Stimulated activated naive CD8-positive, alpha-beta T cell treated with anti-CD3 and anti-CD28 coated beads, Interleukin-15, amount 100 ng/mL, for 72 hours (primary cell): ENCODE results near the gene PANK2.
A peak's percentile ranks its signal among the peaks of the same experiment; 100 is the strongest.
"Not testable (repeated sequence)": the region's sequence is repeated elsewhere in the genome, so short reads cannot be mapped to it uniquely, and the experiment has no call there.

Experiments used
- ATAC-seq: fragments of 150-1000 bp; cut with Tn5 transposase; 2 replicates; pipeline ENCODE4 v1.10.0; 2021; ENCODE audit warnings: mild to moderate bottlenecking, moderate library complexity
- DNase-seq, 2 donors: peaks; one replicate each; pipeline ENCODE4 v3.0.0; 2021 to 2022
- H3K27ac Mint-ChIP-seq, 2 donors: one replicate each; pipeline ENCODE4 v1.8.0; 2022; ENCODE audit warnings: mild to moderate bottlenecking in 2 of 2, mixed read lengths in 2 of 2, moderate library complexity in 2 of 2
- H3K27me3 Mint-ChIP-seq: one replicate; pipeline ENCODE4 v1.8.0; 2022; ENCODE audit warnings: mixed read lengths
- H3K4me1 Mint-ChIP-seq: one replicate; pipeline ENCODE4 v1.8.0; 2022; ENCODE audit warnings: mild to moderate bottlenecking, mixed read lengths
- H3K4me3 Mint-ChIP-seq, 2 donors: one replicate each; pipeline ENCODE4 v1.8.0; 2022; ENCODE audit warnings: mild to moderate bottlenecking in 2 of 2, mixed read lengths in 2 of 2, moderate library complexity in 1 of 2
- H3K9me3 Mint-ChIP-seq, 2 donors: one replicate each; pipeline ENCODE4 v1.8.0; 2022; ENCODE audit warnings: mixed read lengths in 2 of 2

PANK2 gene

GRCh38 chr20:3888622-3889488, at the start of gene PANK2:
PANK2 (plus strand) TSS chr20:3889387.
- Mint-ChIP-seq H3K9me3 (no peaks in the 10 kb centered on the region), H3K4me1 (peaks cover 52% of the 10 kb centered on the region), H3K27me3 (no peaks in the 10 kb centered on the region), H3K27ac (peak within 1 kb of the TSS; percentile 98 to 99), H3K4me3 (peak within 1 kb of the TSS; percentile 99)
- DNase-seq, result peak; percentile 95 to 98
- peak; percentile 98 for ATAC-seq

- H3K27me3 Mint-ChIP-seq, H3K4me1 Mint-ChIP-seq, ATAC-seq, DNase-seq, H3K9me3 Mint-ChIP-seq, H3K4me3 Mint-ChIP-seq, H3K27ac Mint-ChIP-seq: not testable (repeated sequence)
Observed at GRCh38 chr20:3840201-3840600, 49.0 kb upstream of the PANK2 start.

- ATAC-seq (no peak), DNase-seq (no peak)
- H3K9me3 Mint-ChIP-seq, result no peaks in the 10 kb centered on the region
- peaks cover 15% of the 10 kb centered on the region for H3K4me1 Mint-ChIP-seq
- H3K27me3 Mint-ChIP-seq, result no peaks in the 10 kb centered on the region
- no peak overlapping the region for H3K4me3 Mint-ChIP-seq
- H3K27ac Mint-ChIP-seq, result no peak overlapping the region
Observed at GRCh38 chr20:3842348-3842930, 46.7 kb upstream of the PANK2 start.

- Mint-ChIP-seq H3K9me3 (no peaks in the 10 kb centered on the region), H3K27ac (no peak overlapping the region), H3K27me3 (no peaks in the 10 kb centered on the region), H3K4me3 (no peak overlapping the region), H3K4me1 (peaks cover 26% of the 10 kb centered on the region)
- no peak for DNase-seq
- no peak for ATAC-seq
Observed at GRCh38 chr20:3843490-3843889, 45.7 kb upstream of the PANK2 start.

- DNase-seq, H3K9me3 Mint-ChIP-seq, ATAC-seq, H3K27ac Mint-ChIP-seq, H3K4me3 Mint-ChIP-seq, H3K27me3 Mint-ChIP-seq: not testable (repeated sequence)
- peaks cover 28% of the 10 kb centered on the region for H3K4me1 Mint-ChIP-seq
Observed at GRCh38 chr20:3843990-3844619, 45.1 kb upstream of the PANK2 start.

- Mint-ChIP-seq H3K4me3 (peak overlapping the region; percentile 94 to 97), H3K27me3 (no peaks in the 10 kb centered on the region), H3K4me1 (peaks cover 24% of the 10 kb centered on the region), H3K27ac (peak overlapping the region; percentile 99 to 100), H3K9me3 (no peaks in the 10 kb centered on the region)
- DNase-seq (no peak), ATAC-seq (no peak)
Observed at GRCh38 chr20:3846378-3846739, 42.8 kb upstream of the PANK2 start.

GRCh38 chr20:3846740-3847428, 42.3 kb upstream of the PANK2 start, which contains the start of gene MAVS:
MAVS (plus strand) TSS chr20:3846834; CDS start chr20:3854625, 7,791 bp downstream.
- H3K4me3 Mint-ChIP-seq, result peak within 1 kb of the TSS; percentile 94 to 97
- DNase-seq, result peak; percentile 83 to 86
- peak within 1 kb of the TSS; percentile 99 to 100 for H3K27ac Mint-ChIP-seq
- H3K27me3 Mint-ChIP-seq, result no peaks in the 10 kb centered on the region
- ATAC-seq, result peak; percentile 97
- H3K4me1 Mint-ChIP-seq, result peaks cover 24% of the 10 kb centered on the region
- H3K9me3 Mint-ChIP-seq, result no peaks in the 10 kb centered on the region

- no peak for ATAC-seq
- peak overlapping the region; percentile 94 to 97 for H3K4me3 Mint-ChIP-seq
- peaks cover 24% of the 10 kb centered on the region for H3K4me1 Mint-ChIP-seq
- peak overlapping the region; percentile 99 to 100 for H3K27ac Mint-ChIP-seq
- H3K9me3 Mint-ChIP-seq, result no peaks in the 10 kb centered on the region
- H3K27me3 Mint-ChIP-seq, result no peaks in the 10 kb centered on the region
- no peak for DNase-seq
Observed at GRCh38 chr20:3847429-3847940, 41.7 kb upstream of the PANK2 start.

- H3K9me3 Mint-ChIP-seq, result no peaks in the 10 kb centered on the region
- peak overlapping the region in 1 of 2 donors; percentile 97 for H3K4me3 Mint-ChIP-seq
- H3K27me3 Mint-ChIP-seq, result no peaks in the 10 kb centered on the region
- DNase-seq (no peak), ATAC-seq (no peak)
- peaks cover 24% of the 10 kb centered on the region for H3K4me1 Mint-ChIP-seq
- peak overlapping the region in 1 of 2 donors; percentile 15 for H3K27ac Mint-ChIP-seq
Observed at GRCh38 chr20:3848565-3848964, 40.6 kb upstream of the PANK2 start.

- Mint-ChIP-seq H3K4me1 (peaks cover 6% of the 10 kb centered on the region), H3K4me3 (no peak overlapping the region), H3K9me3 (no peaks in the 10 kb centered on the region), H3K27me3 (no peaks in the 10 kb centered on the region), H3K27ac (no peak overlapping the region)
- no peak for DNase-seq
- ATAC-seq, result peak; percentile 12
Observed at GRCh38 chr20:3854462-3854871, 34.7 kb upstream of the PANK2 start.

- H3K27ac Mint-ChIP-seq, result no peak overlapping the region
- peaks cover 6% of the 10 kb centered on the region for H3K4me1 Mint-ChIP-seq
- DNase-seq (no peak), ATAC-seq (no peak)
- H3K4me3 Mint-ChIP-seq, result no peak overlapping the region
- no peaks in the 10 kb centered on the region for H3K9me3 Mint-ChIP-seq
- H3K27me3 Mint-ChIP-seq, result no peaks in the 10 kb centered on the region
Observed at GRCh38 chr20:3857405-3857804, 31.8 kb upstream of the PANK2 start.

GRCh38 chr20:3858689-3859088, 30.5 kb upstream of the PANK2 start:
- Mint-ChIP-seq H3K4me3 (no peak overlapping the region), H3K9me3 (no peaks in the 10 kb centered on the region), H3K27me3 (no peaks in the 10 kb centered on the region), H3K27ac (no peak overlapping the region), H3K4me1 (peaks cover 6% of the 10 kb centered on the region)
- ATAC-seq (no peak), DNase-seq (no peak)

- no peak for ATAC-seq
- Mint-ChIP-seq H3K9me3 (no peaks in the 10 kb centered on the region), H3K4me3 (no peak overlapping the region), H3K27ac (peak overlapping the region in 1 of 2 donors; percentile 62), H3K27me3 (no peaks in the 10 kb centered on the region), H3K4me1 (no peaks in the 10 kb centered on the region)
- DNase-seq, result no peak
Observed at GRCh38 chr20:3861191-3861590, 28.0 kb upstream of the PANK2 start.

- Mint-ChIP-seq H3K27ac (no peak overlapping the region), H3K4me3 (no peak overlapping the region), H3K9me3 (no peaks in the 10 kb centered on the region), H3K27me3 (no peaks in the 10 kb centered on the region), H3K4me1 (no peaks in the 10 kb centered on the region)
- ATAC-seq, result no peak
- no peak for DNase-seq
Observed at GRCh38 chr20:3862333-3862732, 26.9 kb upstream of the PANK2 start.

GRCh38 chr20:3863317-3863716, 25.9 kb upstream of the PANK2 start:
- DNase-seq, result no peak
- H3K4me3 Mint-ChIP-seq, result no peak overlapping the region
- H3K9me3 Mint-ChIP-seq, result no peaks in the 10 kb centered on the region
- no peak overlapping the region for H3K27ac Mint-ChIP-seq
- H3K27me3 Mint-ChIP-seq, result no peaks in the 10 kb centered on the region
- H3K4me1 Mint-ChIP-seq, result no peaks in the 10 kb centered on the region
- no peak for ATAC-seq
